NCI-H345 treated with DMSO at 0.1 percent for 48 hours (cell line): ENCODE measurements around the gene ZDHHC1.
"Not testable (repeated sequence)": the region's sequence is repeated elsewhere in the genome, so short reads cannot be mapped to it uniquely, and the experiment has no call there.

Experiments used
- DNase-seq: peaks from one replicate; lab custom pipeline; 2025; ENCODE audit not compliant: unreplicated experiment; lab: John Stamatoyannopoulos, UW

ZDHHC1 gene

DNA sequence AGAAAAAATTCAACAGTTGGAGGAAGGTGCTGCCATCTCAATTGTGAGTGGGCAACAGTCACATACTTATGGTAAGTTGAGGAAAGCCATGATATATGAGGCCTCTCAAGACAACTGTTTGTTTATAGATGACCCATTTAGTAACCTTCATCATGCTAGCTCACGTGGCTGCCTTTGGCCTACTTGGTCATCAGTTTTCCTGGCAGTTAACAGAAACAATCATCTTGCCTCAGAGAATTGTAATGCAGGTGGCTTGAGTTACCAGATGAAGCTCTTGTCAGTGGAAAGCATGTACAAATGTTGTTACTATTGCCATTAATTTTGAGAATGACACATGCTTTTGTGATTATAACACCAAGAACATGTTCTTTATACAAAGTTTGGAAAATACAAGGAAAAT, 37.6 kb downstream of the ZDHHC1 start:
- no peak for DNase-seq

DNA sequence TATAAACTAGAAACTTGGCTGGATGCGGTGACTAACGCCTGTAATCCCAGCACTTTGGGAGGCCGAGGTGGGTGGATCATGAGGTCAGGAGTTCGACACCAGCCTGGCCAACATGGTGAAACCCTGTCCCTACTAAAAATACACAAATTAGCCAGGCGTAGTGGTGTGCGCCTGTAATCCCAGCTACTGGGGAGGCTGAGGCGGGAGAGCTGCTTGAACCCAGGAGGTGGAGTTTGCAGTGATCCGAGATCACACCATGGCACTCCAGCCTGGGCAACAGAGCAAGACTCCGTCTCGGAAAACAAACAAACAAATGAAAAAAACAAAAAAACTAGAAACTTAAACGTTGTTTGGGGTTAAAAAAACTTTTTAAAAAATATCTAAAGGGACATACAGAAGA, 40.3 kb downstream of the ZDHHC1 start:
- not testable (repeated sequence) for DNase-seq

DNA sequence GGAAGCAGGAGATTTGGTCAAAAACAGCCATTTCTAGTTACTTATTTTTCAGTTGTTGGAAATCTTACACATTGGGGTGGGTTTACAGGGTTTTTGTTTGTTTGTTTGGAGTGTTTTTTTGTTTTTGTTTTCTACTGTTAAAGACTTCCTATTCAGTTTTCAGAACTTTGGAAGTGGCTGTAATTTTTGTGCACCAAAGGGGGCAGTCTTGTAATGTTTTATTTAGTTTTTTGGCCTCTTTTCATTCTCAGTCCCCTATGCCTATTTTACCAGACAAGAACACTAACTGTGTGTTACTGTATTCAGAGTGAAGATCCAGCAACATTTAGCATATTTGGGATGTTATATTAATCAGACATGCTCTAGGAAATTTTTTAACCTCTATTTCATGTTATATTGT, 43.6 kb downstream of the ZDHHC1 start:
- DNase-seq, result no peak

DNA sequence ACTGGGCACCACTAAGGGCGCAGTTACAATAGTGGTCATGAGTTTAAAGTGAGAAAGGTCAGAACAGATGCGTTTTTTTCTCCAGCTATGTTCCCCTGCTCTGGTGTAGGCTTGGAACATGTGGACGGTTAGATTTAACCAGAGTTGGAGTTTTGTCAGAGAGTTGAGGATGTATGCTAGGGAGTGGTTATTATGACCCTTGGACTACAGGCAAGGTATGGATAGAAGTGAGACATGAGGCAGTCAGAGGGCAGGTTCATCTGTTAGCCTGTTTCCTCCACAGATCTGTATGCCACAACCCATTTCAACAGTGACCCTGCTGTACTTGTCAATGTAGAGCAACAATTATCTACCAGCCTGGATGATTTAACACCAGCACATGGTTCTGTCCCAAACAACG, 45.6 kb downstream of the ZDHHC1 start:
- no peak for DNase-seq

DNA sequence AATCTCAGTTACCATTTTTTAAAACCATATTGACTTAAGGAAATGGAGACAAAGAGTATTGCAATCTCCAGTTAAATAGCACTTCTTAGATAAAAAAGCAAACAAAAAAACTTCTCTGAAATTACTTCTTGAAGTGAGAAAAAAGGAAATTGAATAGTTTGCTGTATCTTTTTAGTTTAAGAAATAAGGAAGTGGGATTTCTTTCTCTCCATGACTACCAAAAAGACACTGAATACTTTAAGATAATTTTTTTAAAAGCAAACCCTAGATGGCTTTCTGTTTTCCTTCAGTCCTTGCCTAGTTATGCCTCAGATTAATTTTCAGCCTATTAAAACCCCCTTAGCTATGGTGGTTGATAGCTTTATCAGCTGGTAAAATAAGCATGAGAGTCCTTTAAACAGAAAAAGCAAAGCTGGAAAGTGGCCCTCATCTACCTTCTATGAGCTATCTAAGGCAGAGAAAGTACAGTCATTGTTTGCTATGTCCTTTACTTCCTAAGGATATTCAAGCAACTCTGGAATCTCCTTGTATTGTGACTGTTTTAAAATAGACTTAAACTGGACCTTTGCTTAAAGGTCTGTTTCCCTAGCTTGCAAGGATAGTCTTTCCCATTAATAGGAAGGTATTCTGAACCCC, 51.6 kb downstream of the ZDHHC1 start:
- DNase-seq, result no peak

DNA sequence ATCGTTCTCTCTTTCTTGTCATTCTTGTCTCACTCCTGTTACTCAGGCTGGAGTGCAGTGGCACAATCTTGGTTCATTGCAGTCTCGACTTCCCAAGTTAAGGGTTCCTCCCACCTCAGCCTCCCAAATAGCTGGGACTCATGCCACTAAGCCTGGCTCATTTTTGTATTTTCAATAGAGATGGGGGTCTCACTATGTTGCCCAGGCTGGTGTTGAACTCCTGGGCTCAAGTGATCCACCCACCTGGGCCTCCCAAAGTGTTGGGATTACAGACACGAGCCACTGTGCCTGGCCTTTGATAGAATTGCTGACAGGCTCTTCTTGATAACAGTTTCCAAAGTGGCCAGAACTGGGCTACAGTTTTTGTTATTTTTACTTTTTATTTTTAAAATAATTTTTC, 55.2 kb downstream of the ZDHHC1 start:
- no peak for DNase-seq

DNA sequence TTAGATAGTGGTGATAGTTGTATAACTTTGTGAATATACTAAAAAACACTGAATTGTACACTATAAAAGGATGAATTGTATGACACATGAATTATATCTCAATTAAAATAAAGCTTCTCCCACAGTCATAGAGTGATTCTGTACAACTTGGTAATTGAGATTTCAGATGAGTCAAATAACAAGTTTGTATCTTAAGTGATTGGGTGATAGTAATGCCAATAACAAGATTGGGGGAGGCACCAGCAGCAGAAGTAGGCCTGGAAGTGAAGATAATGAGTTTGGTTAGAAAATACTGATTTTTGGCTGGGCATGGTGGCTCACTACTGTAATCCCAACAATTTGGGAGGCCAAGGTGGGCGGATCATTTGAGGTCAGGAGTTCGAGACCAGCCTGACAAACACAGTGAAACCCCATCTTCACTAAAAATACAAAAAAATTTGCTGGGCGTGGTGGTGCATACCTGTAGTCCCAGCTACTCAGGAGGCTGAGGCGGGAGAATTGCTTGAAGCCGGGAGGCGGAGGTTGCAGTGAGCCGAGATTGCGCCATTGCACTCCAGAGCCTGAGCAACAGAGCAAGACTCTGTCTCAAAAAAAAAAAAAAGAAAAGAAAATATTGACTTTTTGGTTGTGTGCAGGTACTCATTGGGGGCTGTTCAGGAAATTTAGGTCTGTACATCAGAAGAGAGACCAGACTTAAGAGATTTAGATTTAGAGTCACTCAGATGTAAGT, 56.6 kb downstream of the ZDHHC1 start:
- not testable (repeated sequence) for DNase-seq

DNA sequence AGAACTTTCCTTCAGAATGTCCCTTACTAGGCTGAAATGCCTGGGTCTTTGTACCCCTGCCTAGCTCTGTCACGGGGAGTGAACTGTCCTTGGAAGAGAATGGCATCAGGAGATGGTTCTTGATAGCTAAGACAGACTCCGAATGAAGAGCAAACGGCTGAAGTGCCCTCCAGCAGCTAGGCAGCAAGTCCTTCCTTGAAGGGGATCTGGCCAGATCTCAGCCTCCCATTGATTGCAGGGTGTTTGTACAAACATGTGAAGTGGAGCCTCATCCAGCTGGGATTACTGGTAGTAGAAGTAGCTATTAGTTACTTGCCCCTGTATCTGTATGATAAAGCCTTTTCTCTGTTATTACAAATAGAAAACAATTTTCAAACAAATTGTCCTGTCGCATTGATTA, 58.7 kb downstream of the ZDHHC1 start:
- peak; percentile 12 for DNase-seq

DNA sequence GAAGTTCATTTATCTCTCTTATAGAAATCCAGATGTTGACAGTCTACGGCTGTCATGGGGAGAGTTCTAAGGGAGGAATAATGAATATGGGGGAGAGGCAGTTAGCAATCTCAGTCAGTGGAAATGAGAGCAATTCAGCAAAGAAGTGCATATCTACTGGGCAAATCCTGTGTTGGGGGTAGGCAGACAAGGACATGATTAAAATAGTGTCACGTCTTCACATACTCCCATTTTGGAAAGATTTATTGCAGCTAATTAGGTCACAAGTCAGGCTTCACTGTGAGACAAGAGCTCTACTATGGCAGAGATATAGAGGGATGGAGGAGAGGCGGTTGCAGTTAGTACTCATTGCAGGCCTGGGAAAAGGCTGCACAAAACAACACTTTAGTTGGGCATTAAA, 59.9 kb downstream of the ZDHHC1 start:
- no peak for DNase-seq

DNA sequence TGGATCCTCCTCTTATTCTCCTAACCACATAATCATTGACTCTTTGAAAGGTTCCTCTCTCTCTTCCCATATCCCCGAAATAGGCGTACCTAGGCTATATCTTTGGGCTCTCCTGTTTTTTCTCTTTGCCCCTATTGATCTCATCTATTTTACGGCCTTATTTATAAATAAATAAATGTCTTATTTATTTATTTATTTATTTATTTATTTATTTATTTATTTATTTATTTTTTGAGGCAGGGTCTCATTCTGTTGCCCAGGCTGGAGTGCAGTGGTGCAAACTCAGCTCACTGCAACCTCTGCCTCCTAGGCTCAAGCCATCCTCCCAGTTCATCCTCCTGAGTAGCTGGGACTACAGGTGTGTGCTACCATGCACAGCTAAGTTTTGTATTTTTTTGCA, 63.8 kb downstream of the ZDHHC1 start:
- DNase-seq, result not testable (repeated sequence)

DNA sequence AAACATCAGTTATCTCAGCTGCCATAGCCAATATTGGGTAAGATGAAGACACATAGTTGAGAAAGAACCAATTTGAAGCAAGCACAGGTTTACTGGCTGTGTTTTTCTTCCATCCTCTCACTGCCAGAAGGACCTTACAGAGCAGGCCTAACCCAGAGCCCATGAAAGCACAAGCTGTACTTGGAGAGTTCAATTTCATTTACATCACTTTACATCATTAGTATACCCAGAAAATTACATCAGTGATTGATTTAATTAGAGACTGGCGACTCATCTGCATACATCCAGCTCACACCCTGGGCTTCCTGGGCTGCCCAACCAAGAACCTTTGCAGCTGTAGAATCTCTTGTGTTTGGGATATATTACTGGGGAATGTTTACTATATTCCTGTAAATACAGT, 66.0 kb downstream of the ZDHHC1 start:
- DNase-seq, result no peak

DNA sequence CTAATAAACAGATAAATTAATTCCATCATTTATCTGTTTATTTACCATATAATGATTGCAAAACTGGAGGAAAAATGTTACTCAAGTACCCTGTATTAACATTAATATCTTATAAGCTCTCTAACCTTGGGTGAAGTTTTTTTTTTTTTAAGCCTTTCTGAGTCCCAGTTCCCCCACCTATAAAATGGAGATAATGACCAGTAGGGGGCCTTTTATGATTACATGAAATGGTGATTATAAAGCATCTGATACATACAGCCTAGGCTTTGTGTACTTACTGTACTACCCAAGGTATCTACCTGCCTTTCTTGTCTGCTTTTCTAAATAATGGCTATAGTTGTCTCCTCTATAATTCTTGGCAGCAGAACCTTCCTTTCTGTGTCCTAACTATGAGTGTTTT, 67.1 kb downstream of the ZDHHC1 start:
- no peak for DNase-seq

DNA sequence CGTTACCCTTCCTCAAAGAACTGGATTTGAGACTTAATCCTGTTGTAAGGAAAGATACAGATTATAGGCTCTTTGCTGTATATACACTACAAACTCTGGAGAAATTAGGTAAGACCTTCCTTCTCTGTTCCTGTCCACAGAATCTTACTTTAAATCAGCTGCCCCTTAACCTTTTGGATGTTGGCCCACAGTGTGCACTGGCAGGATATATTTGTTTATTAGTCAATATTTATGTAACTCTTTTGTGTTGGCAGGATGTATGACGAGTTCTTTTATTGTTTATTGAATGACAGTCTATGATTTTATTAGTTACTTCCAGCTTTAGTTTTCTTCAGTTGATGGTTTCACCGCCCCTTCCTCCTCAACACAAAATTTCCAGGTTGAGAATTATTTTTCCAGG, 69.9 kb downstream of the ZDHHC1 start:
- DNase-seq, result no peak

DNA sequence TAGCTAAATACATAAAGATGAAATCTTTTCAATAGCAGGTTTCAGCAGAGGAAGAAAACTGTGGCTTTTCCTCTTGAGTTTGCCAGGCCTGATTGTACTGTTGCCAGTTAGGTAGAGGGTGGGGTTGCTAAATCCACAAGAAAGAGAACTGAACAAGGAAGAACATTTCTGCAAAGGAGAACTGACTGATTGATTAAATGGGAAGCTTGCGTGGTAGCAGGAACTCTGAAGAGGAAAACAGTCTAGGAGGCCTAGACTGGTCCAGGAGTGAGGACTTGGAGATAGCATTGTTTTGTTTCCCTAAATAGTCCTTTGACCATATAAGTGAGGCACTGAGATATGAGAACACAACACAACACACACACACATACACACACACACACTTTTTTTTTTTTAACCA, 70.9 kb downstream of the ZDHHC1 start:
- no peak for DNase-seq
